NCI-H2171 (cell line): ENCODE data around the gene KLHL10.
"Not testable (repeated sequence)": the region's sequence is repeated elsewhere in the genome, so short reads cannot be mapped to it uniquely, and the experiment has no call there.

Experiments
- DNase-seq: peaks from one replicate; lab custom pipeline; 2025; lab: John Stamatoyannopoulos, UW

KLHL10 gene

GRCh38 chr17:41813152-41813680, 24.4 kb upstream of the KLHL10 start:
- no peak for DNase-seq

- DNase-seq = no peak
Measured at GRCh38 chr17:41813699-41814124, 23.9 kb upstream of the KLHL10 start.

- DNase-seq = no peak
Measured at GRCh38 chr17:41814195-41814594, 23.4 kb upstream of the KLHL10 start.

- no peak for DNase-seq
Measured at GRCh38 chr17:41816637-41817320, 20.8 kb upstream of the KLHL10 start.

GRCh38 chr17:41818024-41818423, 19.6 kb upstream of the KLHL10 start:
- no peak for DNase-seq

GRCh38 chr17:41821776-41822175, 15.8 kb upstream of the KLHL10 start:
- no peak for DNase-seq

GRCh38 chr17:41822216-41823140, 15.1 kb upstream of the KLHL10 start:
- no peak for DNase-seq

GRCh38 chr17:41823141-41823524, 14.5 kb upstream of the KLHL10 start:
- DNase-seq = no peak

GRCh38 chr17:41823580-41823979, 14.0 kb upstream of the KLHL10 start:
- DNase-seq = no peak

GRCh38 chr17:41824086-41824485, 13.5 kb upstream of the KLHL10 start:
- DNase-seq = no peak

- no peak for DNase-seq
Measured at GRCh38 chr17:41825175-41825845, 12.3 kb upstream of the KLHL10 start.

GRCh38 chr17:41829961-41830360, 7.7 kb upstream of the KLHL10 start:
- DNase-seq = not testable (repeated sequence)

GRCh38 chr17:41835214-41835799, 2.3 kb upstream of the KLHL10 start:
- DNase-seq = no peak

GRCh38 chr17:41835800-41836549, 1.6 kb upstream of the KLHL10 start, which contains the start of gene NT5C3B:
NT5C3B (minus strand) TSS chr17:41836232; CDS start chr17:41836193, 39 bp downstream.
- peak; percentile 63 for DNase-seq

GRCh38 chr17:41836550-41837196, 952 bp upstream of the KLHL10 start:
- no peak for DNase-seq

- DNase-seq = not testable (repeated sequence)
Measured at GRCh38 chr17:41839448-41839847, 1.8 kb downstream of the KLHL10 start.

- DNase-seq = not testable (repeated sequence)
Measured at GRCh38 chr17:41840781-41841180, 3.2 kb downstream of the KLHL10 start.

GRCh38 chr17:41844971-41845370, 7.3 kb downstream of the KLHL10 start:
- DNase-seq = no peak

- no peak for DNase-seq
Measured at GRCh38 chr17:41848788-41849187, 11.2 kb downstream of the KLHL10 start.

- no peak for DNase-seq
Measured at GRCh38 chr17:41849251-41849990, 11.8 kb downstream of the KLHL10 start.
